Endothelial cell of umbilical vein (primary cell): ENCODE measurements around the gene TNFAIP6. TPM values are rescaled to one million over a fixed set of nuclear protein-coding genes. Genes with fewer than 3 reads are reported as not detected.

Source experiments
- BruUV-seq: library from RNA; stranded (reverse); fragments of 400-500 nt; replicated peaks from 2 replicates; lab custom pipeline; 2021; lab: Mats Ljungman, UMichigan
- CTCF ChIA-PET: fragments of 300-600, 350-600 bp; sonication (Branson Sonifier 250); formaldehyde crosslinking; loops from one replicate; lab custom pipeline; 2021; ENCODE audit warnings: antibody characterized with exemption, inconsistent platforms; lab: Charles Lee
- POLR2A ChIA-PET: fragments of 300-600, 350-600 bp; sonication (Branson Sonifier 250); formaldehyde crosslinking; loops from one replicate; lab custom pipeline; 2021; ENCODE audit warnings: antibody characterized with exemption, inconsistent platforms; lab: Charles Lee
- DNase-seq: peaks from one replicate; pipeline ENCODE4 v3.0.0-alpha.2; 2011; ENCODE audit warnings: low read depth, low spot score
- FAIRE-seq: peaks from 2 replicates; lab custom pipeline; 2011; peaks lifted over from hg19 to GRCh38; lab: Jason Lieb, UNC
- H2AFZ ChIP-seq: 2 replicates; pipeline ENCODE4 v1.6.0; 2012; ENCODE audit warnings: low read depth, low read length, control low read depth, inconsistent platforms
- H3K27ac ChIP-seq: 2 replicates; pipeline ENCODE4 v1.5.1; 2011; ENCODE audit warnings: low read depth, mild to moderate bottlenecking, control low read depth, low read length, moderate library complexity; ENCODE audit not compliant: insufficient read depth
- H3K27me3 ChIP-seq, 2 experiments: 2 replicates each; pipeline versions ENCODE4 v1.6.0 to v1.6.1; 2011; ENCODE audit warnings: low read length in 2 of 2, mixed read lengths in 1 of 2; ENCODE audit not compliant: control insufficient read depth in 2 of 2, insufficient read depth in 2 of 2
- H3K36me3 ChIP-seq, 2 experiments: 2 replicates in 1 of 2; 3 replicates in 1 of 2; pipeline ENCODE4 v1.5.1; 2011; ENCODE audit warnings: low read length in 2 of 2, mild to moderate bottlenecking in 1 of 2, moderate library complexity in 1 of 2; ENCODE audit not compliant: control insufficient read depth in 2 of 2, insufficient read depth in 2 of 2; ENCODE audit errors: extremely low read depth in 1 of 2
- H3K4me1 ChIP-seq: 3 replicates; pipeline ENCODE4 v1.5.1; 2011; ENCODE audit warnings: mild to moderate bottlenecking, low read length; ENCODE audit not compliant: control insufficient read depth, insufficient read depth; ENCODE audit errors: extremely low read depth
- H3K4me2 ChIP-seq: 2 replicates; pipeline ENCODE4 v1.6.1; 2011; ENCODE audit warnings: low read length, control low read depth, mixed read lengths; ENCODE audit not compliant: insufficient read depth
- H3K4me3 ChIP-seq, 3 experiments: fragments of 200-600 bp in 1 of 3; sonication (generic), shearing (Covaris generic) in 1 of 3; replicated peaks in 1 of 3; 2 replicates each; pipeline ENCODE4 v1.5.1; 2011 to 2016; ENCODE audit warnings: control low read depth in 3 of 3, low read length in 3 of 3, mild to moderate bottlenecking in 2 of 3, inconsistent platforms in 1 of 3, low read depth in 1 of 3, moderate library complexity in 1 of 3; ENCODE audit not compliant: insufficient read depth in 1 of 3
- H3K79me2 ChIP-seq: 2 replicates; pipeline ENCODE4 v1.6.0; 2012; ENCODE audit warnings: low read length, inconsistent platforms; ENCODE audit not compliant: control insufficient read depth, insufficient read depth
- H3K9ac ChIP-seq: replicated peaks from 2 replicates; pipeline ENCODE3; 2011; ENCODE audit warnings: low read length, control low read depth; ENCODE audit not compliant: insufficient read depth; ENCODE audit errors: extremely low read depth
- H3K9me1 ChIP-seq: replicated peaks from 3 replicates; pipeline ENCODE4 v1.6.0; 2011; ENCODE audit warnings: mild to moderate bottlenecking, low read length; ENCODE audit not compliant: control insufficient read depth, insufficient read depth; ENCODE audit errors: extremely low read depth
- H3K9me3 ChIP-seq: replicated peaks from 2 replicates; pipeline ENCODE4 v1.5.1; 2012; ENCODE audit warnings: low read length, inconsistent platforms; ENCODE audit not compliant: control insufficient read depth, insufficient read depth
- H4K20me1 ChIP-seq: replicated peaks from 2 replicates; pipeline ENCODE3; 2011; ENCODE audit warnings: mild to moderate bottlenecking, low read length; ENCODE audit not compliant: control insufficient read depth, insufficient read depth; ENCODE audit errors: extremely low read depth
- EZH2 ChIP-seq: IDR thresholded peaks from 2 replicates; pipeline ENCODE4 v1.6.1; 2012; ENCODE audit warnings: borderline replicate concordance, low read depth, mild to moderate bottlenecking, moderate library complexity, low read length, inconsistent platforms; ENCODE audit not compliant: severe bottlenecking
- FOS ChIP-seq: IDR thresholded peaks from 2 replicates; pipeline ENCODE4 v1.6.1; 2011; ENCODE audit warnings: mild to moderate bottlenecking, low read length, moderate library complexity, borderline replicate concordance; ENCODE audit not compliant: insufficient read depth
- GATA2 ChIP-seq: IDR thresholded peaks from 2 replicates; pipeline ENCODE4 v1.7.0; 2011; ENCODE audit warnings: low read depth, mild to moderate bottlenecking, moderate library complexity, mixed read lengths, low read length; ENCODE audit not compliant: insufficient read length, insufficient read depth
- JUN ChIP-seq: IDR thresholded peaks from 2 replicates; pipeline ENCODE4 v1.6.1; 2011; ENCODE audit warnings: borderline replicate concordance, low read depth; ENCODE audit not compliant: insufficient read length, insufficient read depth
- MYC ChIP-seq: IDR thresholded peaks from one replicate; pipeline ENCODE4 v1.6.1; 2011; ENCODE audit warnings: mild to moderate bottlenecking, low read depth, low read length
- POLR2A ChIP-seq: IDR thresholded peaks from 2 replicates; pipeline ENCODE4 v1.6.1; 2012; ENCODE audit warnings: low read depth, mild to moderate bottlenecking, control low read depth, low read length
- POLR2AphosphoS5 ChIP-seq: IDR thresholded peaks from 2 replicates; pipeline ENCODE4 v1.6.1; 2012; ENCODE audit warnings: low read depth, mild to moderate bottlenecking, control low read depth, low read length, moderate library complexity; ENCODE audit not compliant: insufficient read depth
- dilution Hi-C: fragments of 300-500 bp; cut with MboI; formaldehyde crosslinking; loops from one replicate; pipeline ENCODE4 v1.15.0; 2019; ENCODE audit warnings: low sequenced_read_pairs; ENCODE audit not compliant: extremely low pct_ligation_motif_present
- intact Hi-C: fragments of 100-400 bp; cut with micrococcal nuclease; formaldehyde crosslinking; loops from one replicate; pipeline ENCODE4 v1.10.0; 2022
- polyA plus RNA-seq, 4 experiments: library from polyadenylated mRNA; depleted of rRNA in 3 of 4; stranded (reverse) in 3 of 4; unstranded in 1 of 4; fragments of >200 nt; gene quantifications; 2 replicates each; pipeline versions ENCODE4 v1.2.1 to v1.2.3, GENCODE V29; 2011 to 2012; ENCODE audit warnings: missing spikeins in 1 of 4
- total RNA-seq: library from RNA; stranded (reverse); gene quantifications from 2 replicates; pipeline ENCODE4 v1.2.3, GENCODE V29; 2021
- TF ChIP-seq, protein P1 (sequence below), 2 donors: IDR thresholded peaks; 1 replicate in 1 of 2; 2 replicates in 1 of 2; pipeline ENCODE4 v1.5.1; 2011; ENCODE audit warnings: low read length in 2 of 2, mild to moderate bottlenecking in 2 of 2, moderate library complexity in 2 of 2, control low read depth in 1 of 2, inconsistent platforms in 1 of 2, low read depth in 1 of 2; ENCODE audit not compliant: insufficient read depth in 1 of 2; ENCODE audit errors: extremely low read depth in 1 of 2
- TF ChIP-seq, protein P2 (sequence below): IDR thresholded peaks from 2 replicates; pipeline ENCODE4 v1.6.1; 2011; ENCODE audit not compliant: insufficient read depth, insufficient read length

TNFAIP6 gene
- total and polyA plus RNA-seq, 2 donors (not counting 3 experiments of a cell fraction or from before 2014, with no cell fraction given): not detected

DNA sequence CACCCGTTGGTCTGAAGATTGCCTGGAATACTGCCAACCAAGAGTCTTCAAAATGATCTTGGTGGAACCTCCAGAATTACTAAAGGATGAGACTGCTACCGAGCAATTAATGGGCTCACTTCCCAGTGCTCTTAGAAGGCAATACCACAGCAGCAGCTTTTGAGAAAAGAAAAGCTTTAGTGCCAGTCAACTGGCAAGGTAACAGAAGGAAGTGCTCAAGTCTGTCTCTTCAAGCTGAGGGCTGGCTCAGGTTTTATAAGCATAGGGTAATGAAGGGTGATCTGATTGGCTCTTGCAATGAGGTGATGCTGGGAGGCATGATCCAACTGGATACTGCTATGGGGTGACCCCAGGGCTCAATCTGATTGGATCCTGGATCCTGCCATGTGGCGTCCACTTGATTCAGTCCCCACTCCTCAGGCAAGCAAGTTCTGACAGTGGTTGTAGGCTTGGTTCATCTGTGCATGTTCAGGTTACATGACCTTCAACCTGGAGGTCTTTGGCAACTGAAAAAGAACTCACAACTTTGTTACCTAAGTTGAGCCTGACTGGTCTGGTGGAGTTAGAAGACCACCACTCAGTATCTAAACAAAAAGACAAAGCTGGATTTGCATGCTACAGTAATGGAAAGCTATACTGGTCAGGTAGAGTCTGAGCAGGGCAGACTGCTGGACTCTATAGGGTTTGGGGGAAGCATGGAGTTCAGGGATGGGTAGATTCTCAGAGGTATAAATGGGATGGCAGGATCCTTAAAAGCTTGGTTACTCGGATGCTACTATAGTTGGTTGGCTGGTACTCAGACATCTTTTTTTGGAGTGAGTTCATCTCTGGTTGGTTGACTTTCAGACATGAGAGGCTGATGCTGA, 38.4 kb downstream of the TNFAIP6 start:
- FAIRE-seq (no peak), DNase-seq (no peak)
- Histone ChIP-seq H3K27ac (no peak overlapping the region), H3K9ac (no peak overlapping the region), H4K20me1 (no peaks in the 10 kb centered on the region), H2AFZ (no peak overlapping the region), H3K4me2 (no peak overlapping the region), H3K36me3 (no peaks in the 10 kb centered on the region), H3K9me1 (no peaks in the 10 kb centered on the region), H3K27me3 (no peaks in the 10 kb centered on the region), H3K9me3 (no peaks in the 10 kb centered on the region), H3K4me3 (no peak overlapping the region), H3K4me1 (no peaks in the 10 kb centered on the region), H3K79me2 (no peaks in the 10 kb centered on the region)
- ChIA-PET POLR2A (no interaction called here), CTCF (interaction anchor here (1.1 to 1.7 kb wide), 2 partner anchors 10 to 98 kb away, joined by 3 to 4 read pairs; no protein-coding TSS in a partner anchor)
- no peak for TF ChIP-seq FOS
- TF ChIP-seq, protein P1, sequence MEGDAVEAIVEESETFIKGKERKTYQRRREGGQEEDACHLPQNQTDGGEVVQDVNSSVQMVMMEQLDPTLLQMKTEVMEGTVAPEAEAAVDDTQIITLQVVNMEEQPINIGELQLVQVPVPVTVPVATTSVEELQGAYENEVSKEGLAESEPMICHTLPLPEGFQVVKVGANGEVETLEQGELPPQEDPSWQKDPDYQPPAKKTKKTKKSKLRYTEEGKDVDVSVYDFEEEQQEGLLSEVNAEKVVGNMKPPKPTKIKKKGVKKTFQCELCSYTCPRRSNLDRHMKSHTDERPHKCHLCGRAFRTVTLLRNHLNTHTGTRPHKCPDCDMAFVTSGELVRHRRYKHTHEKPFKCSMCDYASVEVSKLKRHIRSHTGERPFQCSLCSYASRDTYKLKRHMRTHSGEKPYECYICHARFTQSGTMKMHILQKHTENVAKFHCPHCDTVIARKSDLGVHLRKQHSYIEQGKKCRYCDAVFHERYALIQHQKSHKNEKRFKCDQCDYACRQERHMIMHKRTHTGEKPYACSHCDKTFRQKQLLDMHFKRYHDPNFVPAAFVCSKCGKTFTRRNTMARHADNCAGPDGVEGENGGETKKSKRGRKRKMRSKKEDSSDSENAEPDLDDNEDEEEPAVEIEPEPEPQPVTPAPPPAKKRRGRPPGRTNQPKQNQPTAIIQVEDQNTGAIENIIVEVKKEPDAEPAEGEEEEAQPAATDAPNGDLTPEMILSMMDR (IDR thresholded peaks at IDR 0.05; ENCODE audit: extremely low read depth in 1 of 2, insufficient read depth in 1 of 2, low read depth in 1 of 2, low read length in 2 of 2): no peak
- TF ChIP-seq, protein P2, sequence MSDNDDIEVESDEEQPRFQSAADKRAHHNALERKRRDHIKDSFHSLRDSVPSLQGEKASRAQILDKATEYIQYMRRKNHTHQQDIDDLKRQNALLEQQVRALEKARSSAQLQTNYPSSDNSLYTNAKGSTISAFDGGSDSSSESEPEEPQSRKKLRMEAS: no peak
- TF ChIP-seq GATA2: no peak
- TF ChIP-seq POLR2A: no peak
- no peak for TF ChIP-seq POLR2AphosphoS5
- TF ChIP-seq EZH2: no peak
- no peak for TF ChIP-seq JUN
- TF ChIP-seq MYC: no peak
- BruUV-seq: no TSS peak
- dilution Hi-C loops: no loop called here
- intact Hi-C loops: no loop called here
